Activated T-helper 9 cell treated with anti-CD3 and anti-CD28 coated beads, Interleukin-2, amount 50 U/mL, for 16 hours (primary cell): Measurements from ENCODE around the gene BMPR1A.

Experiments used
- DNase-seq: peaks from one replicate; pipeline ENCODE4 v3.0.0-alpha.2; 2020; ENCODE audit warnings: low read depth

The BMPR1A gene

GRCh38 chr10:86956848-86957448, 200.5 kb downstream of the BMPR1A start:
- no peak for DNase-seq

GRCh38 chr10:86957471-86958115, 201.2 kb downstream of the BMPR1A start, which contains the start of gene MMRN2:
Gene MMRN2 (minus strand): TSS chr10:86957615. CDS start chr10:86957541, 74 bp downstream.
- no peak for DNase-seq

- DNase-seq, result no peak
Observed at GRCh38 chr10:86958116-86958900, 201.9 kb downstream of the BMPR1A start, which contains the start of gene SNCG. Gene SNCG (plus strand): TSS chr10:86958599. CDS start chr10:86958698, 99 bp downstream.

- no peak for DNase-seq
Observed at GRCh38 chr10:86958901-86959736, 202.7 kb downstream of the BMPR1A start.

- DNase-seq, result no peak
Observed at GRCh38 chr10:86959737-86960002, 203.3 kb downstream of the BMPR1A start.

- DNase-seq, result no peak
Observed at GRCh38 chr10:86960003-86960862, 203.8 kb downstream of the BMPR1A start.

- no peak for DNase-seq
Observed at GRCh38 chr10:86960863-86961434, 204.5 kb downstream of the BMPR1A start.

GRCh38 chr10:86961481-86962091, 205.2 kb downstream of the BMPR1A start:
- no peak for DNase-seq

- no peak for DNase-seq
Observed at GRCh38 chr10:86962136-86962980, 205.9 kb downstream of the BMPR1A start.

- no peak for DNase-seq
Observed at GRCh38 chr10:86962981-86963310, 206.5 kb downstream of the BMPR1A start.

GRCh38 chr10:86963341-86963919, 207.0 kb downstream of the BMPR1A start:
- DNase-seq, result no peak

GRCh38 chr10:86964061-86964846, 207.8 kb downstream of the BMPR1A start:
- no peak for DNase-seq

GRCh38 chr10:86964847-86965190, 208.4 kb downstream of the BMPR1A start:
- no peak for DNase-seq

GRCh38 chr10:86965986-86966654, 209.7 kb downstream of the BMPR1A start:
- no peak for DNase-seq

- no peak for DNase-seq
Observed at GRCh38 chr10:86967481-86967941, 211.1 kb downstream of the BMPR1A start.

GRCh38 chr10:86968271-86968993, 212.0 kb downstream of the BMPR1A start, which contains the start of gene ADIRF:
Gene ADIRF (plus strand): TSS chr10:86968482. CDS start chr10:86968545, 63 bp downstream.
- DNase-seq, result no peak

GRCh38 chr10:86968994-86969355, 212.6 kb downstream of the BMPR1A start:
- no peak for DNase-seq
